SH-SY5Y (cell line): ENCODE data around the gene ARHGAP15.

Experiments
- GATA2 ChIP-seq: IDR thresholded peaks from 2 replicates; pipeline ENCODE4 v1.6.1; 2011; ENCODE audit warnings: mild to moderate bottlenecking, low read depth, low read length
- GATA3 ChIP-seq: IDR thresholded peaks from 2 replicates; pipeline ENCODE4 v1.6.1; 2011; ENCODE audit warnings: low read depth, mild to moderate bottlenecking, low read length, moderate library complexity

GRCh38 chr2:143182649-143183048 is 53.4 kb downstream of the ARHGAP15 start:
- TF ChIP-seq GATA2: no peak
- no peak for TF ChIP-seq GATA3
